GM18951 (cell line): ENCODE results near the gene KLHL21.
"Not testable (repeated sequence)": the region's sequence is repeated elsewhere in the genome, so short reads cannot be mapped to it uniquely, and the experiment has no call there.

Source experiments
- POLR2A ChIP-seq: IDR thresholded peaks from 4 replicates; pipeline ENCODE4 v1.6.1; 2011; ENCODE audit warnings: mild to moderate bottlenecking; ENCODE audit not compliant: insufficient read length, insufficient read depth; ENCODE audit errors: extremely low read depth
- in situ Hi-C: fragments of 300-500 bp; cut with MboI; formaldehyde crosslinking; loops from one replicate; pipeline ENCODE4 v1.12.0; 2022; ENCODE audit warnings: low sequenced_read_pairs, mixed read lengths, inconsistent platforms; ENCODE audit not compliant: unreplicated experiment

KLHL21 gene

GRCh38 chr1:6619045-6619444 is 16.4 kb upstream of the KLHL21 start:
- in situ Hi-C loops: no loop called here
- no peak for TF ChIP-seq POLR2A

GRCh38 chr1:6614929-6615785 is 12.5 kb upstream of the KLHL21 start:
- no peak for TF ChIP-seq POLR2A
- in situ Hi-C loops: no loop called here

GRCh38 chr1:6614019-6614928 is 11.6 kb upstream of the KLHL21 start:
- TF ChIP-seq POLR2A: peak; percentile 22

GRCh38 chr1:6613361-6614018 is 10.8 kb upstream of the KLHL21 start, which contains the start of gene PHF13:
Gene PHF13, plus strand, starts transcription at chr1:6613731. Its CDS starts 336 bp downstream, at chr1:6614067.
- peak; percentile 53 for TF ChIP-seq POLR2A
- in situ Hi-C loops: no loop called here

More at GRCh38 chr1:6614019-6614928, 11.6 kb upstream of the KLHL21 start:
- in situ Hi-C loops: no loop called here

GRCh38 chr1:6612641-6613360 is 10.1 kb upstream of the KLHL21 start:
- in situ Hi-C loops: no loop called here
- TF ChIP-seq POLR2A: no peak

- TF ChIP-seq POLR2A: no peak
- in situ Hi-C loops: no loop called here
These were observed 1.4 kb upstream of the KLHL21 start for GRCh38 chr1:6603915-6604558.

- peak; percentile 11 for TF ChIP-seq POLR2A
- in situ Hi-C loops: no loop called here
These were observed 707 bp upstream of the KLHL21 start for GRCh38 chr1:6603238-6603914.

GRCh38 chr1:6601923-6602668 is 573 bp downstream of the KLHL21 start:
- TF ChIP-seq POLR2A: no peak
- in situ Hi-C loops: no loop called here

- in situ Hi-C loops: no loop called here
- TF ChIP-seq POLR2A: no peak
These were observed 1.4 kb downstream of the KLHL21 start for GRCh38 chr1:6601049-6601922.

- in situ Hi-C loops: no loop called here
These were observed 2.1 kb downstream of the KLHL21 start for GRCh38 chr1:6600410-6601048.

GRCh38 chr1:6599991-6600390 is 2.7 kb downstream of the KLHL21 start:
- in situ Hi-C loops: not testable (repeated sequence)

More at GRCh38 chr1:6600410-6601048, 2.1 kb downstream of the KLHL21 start:
- no peak for TF ChIP-seq POLR2A
